GM12878 (cell line): ENCODE results near the gene PHF20. TPM values are rescaled to one million over a fixed set of nuclear protein-coding genes. Genes with fewer than 3 reads are reported as not detected.

Source experiments
- ATAC-seq: fragments of 200-7000 bp; cut with Tn5 transposase; 3 replicates; pipeline ENCODE4 v1.9.1; 2020; ENCODE audit warnings: mild to moderate bottlenecking, moderate library complexity
- BruUV-seq: library from RNA; stranded (reverse); fragments of 400-500 nt; replicated peaks from 2 replicates; lab custom pipeline; 2021; lab: Mats Ljungman, UMichigan
- CTCF ChIA-PET: fragments of 300-600 bp; sonication (Branson Sonifier 250); formaldehyde crosslinking; extraction: SDS; loops from one replicate; lab custom pipeline; 2021; ENCODE audit warnings: inconsistent platforms; lab: Yijun Ruan, JAX
- POLR2A ChIA-PET: fragments of 350-600 bp; formaldehyde crosslinking; extraction: SDS; loops from one replicate; lab custom pipeline; 2021; ENCODE audit warnings: inconsistent platforms; lab: Charles Lee
- RAD21 ChIA-PET: fragments of 300-600 bp; sonication (Branson Sonifier 250); formaldehyde crosslinking; loops from one replicate; lab custom pipeline; 2023; ENCODE audit warnings: antibody characterized with exemption; ENCODE audit not compliant: unreplicated experiment; lab: Charles Lee
- SMC1A ChIA-PET: fragments of 300-600 bp; sonication (Branson Sonifier 250); formaldehyde crosslinking; loops from one replicate; lab custom pipeline; 2023; ENCODE audit not compliant: unreplicated experiment, uncharacterized antibody; lab: Charles Lee
- DNase-seq: peaks from one replicate; pipeline ENCODE4 v3.0.0-alpha.2; 2011; ENCODE audit warnings: low read depth, low spot score
- FAIRE-seq: peaks from 3 replicates; lab custom pipeline; 2011; peaks lifted over from hg19 to GRCh38; lab: Jason Lieb, UNC
- H2AFZ ChIP-seq: 2 replicates; pipeline ENCODE4 v1.6.0; 2011; ENCODE audit warnings: low read depth, low read length, control low read depth; ENCODE audit not compliant: control insufficient read depth
- H3K27ac ChIP-seq: 2 replicates; pipeline ENCODE4 v1.5.1; 2011; ENCODE audit warnings: control low read depth; ENCODE audit not compliant: control insufficient read depth, insufficient read depth
- H3K27me3 ChIP-seq, 2 experiments: replicated peaks in 1 of 2; 2 replicates each; pipeline versions ENCODE4 v1.6.0 to v1.6.1; 2011; ENCODE audit warnings: low read length in 1 of 2; ENCODE audit not compliant: control insufficient read depth in 2 of 2, insufficient read depth in 2 of 2
- H3K36me3 ChIP-seq, 2 experiments: 2 replicates each; pipeline ENCODE4 v1.5.1; 2011; ENCODE audit warnings: low read length in 1 of 2; ENCODE audit not compliant: control insufficient read depth in 2 of 2, insufficient read depth in 2 of 2
- H3K4me1 ChIP-seq: 2 replicates; pipeline ENCODE4 v1.6.1; 2011; ENCODE audit warnings: mild to moderate bottlenecking, low read length, moderate library complexity, mixed read lengths; ENCODE audit not compliant: control insufficient read depth, insufficient read depth
- H3K4me2 ChIP-seq: 2 replicates; pipeline ENCODE4 v1.6.0; 2011; ENCODE audit warnings: control low read depth; ENCODE audit not compliant: control insufficient read depth, insufficient read depth
- H3K4me3 ChIP-seq: fragments of 200-600 bp; sonication (generic); 2 replicates; pipeline ENCODE4 v1.5.1; 2016
- H3K79me2 ChIP-seq: 2 replicates; pipeline ENCODE4 v1.6.0; 2011; ENCODE audit warnings: low read length; ENCODE audit not compliant: control insufficient read depth, insufficient read depth
- H3K9ac ChIP-seq: 2 replicates; pipeline ENCODE4 v1.8.0; 2011; ENCODE audit warnings: low read length, control low read depth, mixed read lengths; ENCODE audit not compliant: control insufficient read depth, insufficient read depth
- H3K9me3 ChIP-seq: replicated peaks from 3 replicates; pipeline ENCODE4 v1.5.1; 2011; ENCODE audit warnings: mild to moderate bottlenecking, low read length; ENCODE audit not compliant: control insufficient read depth, insufficient read depth
- H4K20me1 ChIP-seq: 2 replicates; pipeline ENCODE4 v1.6.0; 2011; ENCODE audit not compliant: control insufficient read depth, insufficient read depth
- ATF2 ChIP-seq: IDR thresholded peaks from 2 replicates; pipeline ENCODE4 v1.6.1; 2012; ENCODE audit warnings: low read length, inconsistent platforms
- BACH1 ChIP-seq: fragments of 450-650 bp; IDR thresholded peaks from 2 replicates; pipeline ENCODE4 v1.6.1; 2017; ENCODE audit warnings: mild to moderate bottlenecking, borderline replicate concordance
- BHLHE40 ChIP-seq, 2 experiments: fragments of 450-650 bp in 1 of 2; IDR thresholded peaks; 2 replicates each; pipeline ENCODE4 v1.6.1; 2011 to 2017; ENCODE audit warnings: low read depth in 2 of 2, borderline replicate concordance in 1 of 2, improper control_type of control experiment in 1 of 2, low read length in 1 of 2, mild to moderate bottlenecking in 1 of 2
- CBX3 ChIP-seq: fragments of 200-600 bp; sonication (generic); IDR thresholded peaks from 2 replicates; pipeline ENCODE4 v1.6.1; 2016; ENCODE audit warnings: low read depth, borderline replicate concordance
- CBX5 ChIP-seq: sonication (generic); IDR thresholded peaks from 2 replicates; pipeline ENCODE4 v1.6.1; 2016; ENCODE audit warnings: low read depth, moderate library complexity, mild to moderate bottlenecking, inconsistent platforms
- CTCF ChIP-seq, 3 experiments: IDR thresholded peaks in 2 of 3; conservative IDR thresholded peaks in 1 of 3; 2 replicates each; pipeline ENCODE4 v1.5.1; 2011; ENCODE audit warnings: low read depth in 3 of 3, low read length in 3 of 3, mild to moderate bottlenecking in 3 of 3, control low read depth in 2 of 3, moderate library complexity in 2 of 3, inconsistent platforms in 1 of 3, mixed read lengths in 1 of 3; ENCODE audit not compliant: control insufficient read depth in 2 of 3, insufficient read depth in 1 of 3; ENCODE audit errors: extremely low read depth in 1 of 3
- EGR1 ChIP-seq, 2 experiments: IDR thresholded peaks; 1 replicate in 1 of 2; 2 replicates in 1 of 2; pipeline ENCODE4 v1.6.1; 2011 to 2012; ENCODE audit warnings: low read depth in 2 of 2, low read length in 2 of 2, borderline replicate concordance in 1 of 2, mild to moderate bottlenecking in 1 of 2, moderate library complexity in 1 of 2
- ELK1 ChIP-seq: IDR thresholded peaks from 2 replicates; pipeline ENCODE4 v1.6.1; 2012; ENCODE audit warnings: low read depth, low read length, improper control_type of control experiment
- PAX8 ChIP-seq: fragments of 450-650 bp; IDR thresholded peaks from 2 replicates; pipeline ENCODE4 v1.6.1; 2017; ENCODE audit warnings: mild to moderate bottlenecking, moderate library complexity
- RELA ChIP-seq: fragments of 450-650 bp; IDR thresholded peaks from 2 replicates; pipeline ENCODE4 v1.8.0; 2014; ENCODE audit warnings: borderline replicate concordance; ENCODE audit not compliant: partially characterized antibody
- SPI1 ChIP-seq: IDR thresholded peaks from 2 replicates; pipeline ENCODE4 v1.6.1; 2011; ENCODE audit warnings: low read depth, mild to moderate bottlenecking, low read length, moderate library complexity, borderline replicate concordance; ENCODE audit not compliant: insufficient read depth
- ZBTB40 ChIP-seq: fragments of 450-650 bp; IDR thresholded peaks from 2 replicates; pipeline ENCODE4 v1.6.1; 2016; ENCODE audit warnings: mild to moderate bottlenecking, moderate library complexity, borderline replicate concordance
- ZNF384 ChIP-seq: IDR thresholded peaks from 2 replicates; pipeline ENCODE4 v1.6.1; 2012; ENCODE audit warnings: low read depth, mild to moderate bottlenecking, low read length, improper control_type of control experiment, borderline replicate concordance
- WGBS: methylation state at CpG from one replicate; pipeline ENCODE4 v1.1.6; 2016; ENCODE audit warnings: low lambda C conversion rate; ENCODE audit not compliant: insufficient replicate concordance, insufficient coverage; ENCODE audit errors: missing lambda C conversion rate; 5-methylcytosine and 5-hydroxymethylcytosine counted together
- in situ Hi-C: fragments of 300-500 bp; cut with MboI; formaldehyde crosslinking; loops from 9 replicates; pipeline ENCODE4 v1.14.3; 2018; ENCODE audit warnings: mixed read lengths
- intact Hi-C: fragments of 100-400 bp; cut with micrococcal nuclease; formaldehyde crosslinking; loops from one replicate; pipeline ENCODE4 v1.14.2; 2022; ENCODE audit not compliant: unreplicated experiment
- polyA plus RNA-seq, 11 experiments: library from polyadenylated mRNA; depleted of rRNA in 4 of 11; unstranded in 6 of 11; stranded (reverse) in 5 of 11; fragments of >200 nt; fragmentation: Nextera tagmentation in 4 of 11; fragmentation: Illumina TruSeq in 1 of 11; extraction: Ambion mirVana in 4 of 11; extraction: Trizol in 1 of 11; gene quantifications; 1 replicate in 1 of 11; 2 replicates in 10 of 11; pipeline versions ENCODE4 v1.2.1 to v1.2.3, GENCODE V29; 2011 to 2016; ENCODE audit warnings: inconsistent platforms in 2 of 11, missing spikeins in 2 of 11, low read depth in 1 of 11
- total RNA-seq, 4 experiments: library from RNA; depleted of rRNA in 3 of 4; stranded (reverse); fragments of >200 nt in 3 of 4; fragmentation: Illumina TruSeq in 1 of 4; extraction: Trizol in 1 of 4; gene quantifications; 2 replicates each; pipeline versions ENCODE4 v1.2.1 to v1.2.3, GENCODE V29; 2013 to 2021
- TF ChIP-seq, protein P1 (sequence below): fragments of 450-650 bp; IDR thresholded peaks from 2 replicates; pipeline ENCODE4 v1.6.1; 2016; ENCODE audit warnings: mild to moderate bottlenecking

Gene PHF20
- total and polyA plus RNA-seq, 10 of the 15 experiments (the other 5 are each of a cell fraction or from before 2014, with no cell fraction given), result 31.6 to 91.2 (median 46.8) TPM

- ATAC-seq, result no peak
- in situ Hi-C loops (no loop called here), intact Hi-C loops (no loop called here)
- H3K4me3 ChIP-seq, result no peak overlapping the region
- BruUV-seq, result no TSS peak
- WGBS, result 100% methylated on average over 4 of the region's 4 CpGs
- CTCF ChIA-PET, result interaction anchor here (0.8 to 1.4 kb wide), 2 partner anchors 13 to 20 kb away, joined by 3 to 4 read pairs; partner anchors contain the start of gene SCAND1
- no peak overlapping the region for H3K27ac ChIP-seq
- H2AFZ ChIP-seq, result no peak overlapping the region
- peaks cover 5 to 9% of the 10 kb centered on the region in 2 experiments; a peak in 3 of 4 replicates for H3K36me3 ChIP-seq
- no peaks in the 10 kb centered on the region for H4K20me1 ChIP-seq
- SMC1A ChIA-PET, result no interaction called here
- H3K9me3 ChIP-seq, result no peaks in the 10 kb centered on the region
- H3K4me2 ChIP-seq, result no peak overlapping the region
- no peaks in the 10 kb centered on the region for H3K4me1 ChIP-seq
- H3K9ac ChIP-seq, result no peak overlapping the region
- RAD21 ChIA-PET, result no interaction called here
- H3K79me2 ChIP-seq, result no peaks in the 10 kb centered on the region
- POLR2A ChIA-PET, result no interaction called here
- FAIRE-seq, result no peak
- no peaks in the 10 kb centered on the region for H3K27me3 ChIP-seq
- no peak for DNase-seq
- TF ChIP-seq ZBTB40, result no peak
- no peak for TF ChIP-seq BACH1
- TF ChIP-seq, protein P1, sequence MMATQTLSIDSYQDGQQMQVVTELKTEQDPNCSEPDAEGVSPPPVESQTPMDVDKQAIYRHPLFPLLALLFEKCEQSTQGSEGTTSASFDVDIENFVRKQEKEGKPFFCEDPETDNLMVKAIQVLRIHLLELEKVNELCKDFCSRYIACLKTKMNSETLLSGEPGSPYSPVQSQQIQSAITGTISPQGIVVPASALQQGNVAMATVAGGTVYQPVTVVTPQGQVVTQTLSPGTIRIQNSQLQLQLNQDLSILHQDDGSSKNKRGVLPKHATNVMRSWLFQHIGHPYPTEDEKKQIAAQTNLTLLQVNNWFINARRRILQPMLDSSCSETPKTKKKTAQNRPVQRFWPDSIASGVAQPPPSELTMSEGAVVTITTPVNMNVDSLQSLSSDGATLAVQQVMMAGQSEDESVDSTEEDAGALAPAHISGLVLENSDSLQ, result no peak
- TF ChIP-seq CTCF (IDR thresholded peaks at IDR 0.05 in 2 of 3, conservative IDR thresholded peaks at IDR 0.05 in 1 of 3; ENCODE audit: control insufficient read depth in 2 of 3, extremely low read depth in 1 of 3, insufficient read depth in 1 of 3, low read depth in 3 of 3, low read length in 3 of 3), result no peak
- no peak for TF ChIP-seq CBX5
- TF ChIP-seq PAX8, result no peak
- TF ChIP-seq SPI1, result no peak
- TF ChIP-seq ATF2, result no peak
- TF ChIP-seq RELA, result no peak
- TF ChIP-seq ZNF384, result no peak
- TF ChIP-seq EGR1 (IDR thresholded peaks at IDR 0.05; ENCODE audit: borderline replicate concordance in 1 of 2, low read depth in 2 of 2, low read length in 2 of 2), result no peak
- TF ChIP-seq CBX3, result no peak
- TF ChIP-seq ELK1, result no peak
- TF ChIP-seq BHLHE40 (IDR thresholded peaks at IDR 0.05; ENCODE audit: borderline replicate concordance in 1 of 2, low read depth in 2 of 2, low read length in 1 of 2), result no peak
Observed at GRCh38 chr20:35934050-35934449, 162.2 kb downstream of the PHF20 start.
